ENCODE results near the gene IPO9. TPM values are rescaled to one million over a fixed set of nuclear protein-coding genes. Genes with fewer than 3 reads are reported as not detected.
A peak's percentile ranks its signal among the peaks of the same experiment; 100 is the strongest.

The IPO9 gene
- total RNA-seq = 10 to 100 TPM; 12.4 to 21.2 (median 16.0) TPM
- 10 to 100 TPM; 16.3 to 19.6 TPM for polyA plus RNA-seq

DNA sequence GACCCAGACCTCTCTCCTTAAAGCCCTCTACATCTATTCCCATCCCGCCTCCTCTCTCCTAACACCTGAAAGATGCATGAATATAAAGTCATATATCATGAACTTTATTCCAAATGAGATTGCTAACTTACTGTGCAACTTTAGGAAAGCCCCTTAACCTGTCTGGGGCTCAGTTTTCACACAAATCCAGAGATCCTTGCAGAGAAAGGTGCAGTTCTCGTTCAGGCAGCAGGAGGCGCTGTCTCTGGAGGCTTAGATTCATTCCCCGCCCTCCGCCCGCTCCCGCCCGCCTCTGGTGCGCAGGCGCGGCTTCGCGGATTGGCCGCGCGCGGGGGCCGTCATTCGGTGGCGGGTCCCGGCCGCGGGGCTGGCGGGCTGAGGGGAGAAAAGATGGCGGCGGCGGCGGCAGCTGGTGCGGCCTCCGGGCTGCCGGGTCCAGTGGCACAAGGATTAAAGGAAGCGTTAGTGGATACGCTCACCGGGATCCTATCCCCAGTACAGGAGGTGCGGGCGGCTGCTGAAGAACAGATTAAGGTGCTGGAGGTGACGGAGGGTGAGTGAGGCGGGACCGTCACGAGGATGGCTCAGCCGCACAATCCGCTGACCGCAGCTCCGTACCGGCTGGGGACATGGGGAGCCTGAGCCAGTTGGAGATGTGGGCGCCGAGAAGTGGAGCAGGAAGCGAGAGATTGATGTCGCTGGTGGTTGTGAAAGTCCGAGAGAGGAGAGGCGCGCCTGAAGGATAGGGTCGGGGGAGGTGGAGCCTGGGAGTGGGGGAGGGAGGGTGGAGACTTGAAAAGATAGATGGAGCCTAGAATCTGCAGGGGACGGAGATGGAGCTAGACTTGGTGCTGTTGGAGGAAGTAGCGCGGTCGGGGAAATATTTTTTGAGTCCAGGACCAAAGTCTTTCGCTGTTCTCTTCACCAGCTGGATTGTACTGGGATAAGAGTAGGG is at the start of gene IPO9:
IPO9 (plus strand) TSS at position 338 of the 955 bp plus-strand sequence; CDS start at position 391, 53 bp downstream.
- Histone ChIP-seq H3K4me1 (peaks cover 6 to 15% (median 7%) of the 10 kb centered on the region in 3 donors), H3K27ac (peak within 1 kb of the TSS; percentile 65 to 89 (median 80)), H3K9me3 (no peaks in the 10 kb centered on the region), H3K36me3 (no peaks in the 10 kb centered on the region), H3K4me3 (peak within 1 kb of the TSS; percentile 74 to 96 (median 90)), H3K27me3 (no peaks in the 10 kb centered on the region)
- peak; percentile 87 to 96 (median 94) for TF ChIP-seq CTCF (IDR thresholded peaks at IDR 0.05)
- ATAC-seq (peak; percentile 98 to 100 (median 100)), DNase-seq (peak; percentile 87 to 99 (median 94)), FAIRE-seq (no peak)
- 1% methylated on average over 58 of the region's 58 CpGs for WGBS, 2 donors
- intact Hi-C loops (cut with DNase I) = no loop called here

GRCh38 chr1:201779351-201779880 is 49.5 kb upstream of the IPO9 start:
- no peak for TF ChIP-seq CTCF (IDR thresholded peaks at IDR 0.05)
- H3K36me3 ChIP-seq = peaks cover 0 to 11% (median 0%) of the 10 kb centered on the region in 3 donors
- no peak for FAIRE-seq

DNA sequence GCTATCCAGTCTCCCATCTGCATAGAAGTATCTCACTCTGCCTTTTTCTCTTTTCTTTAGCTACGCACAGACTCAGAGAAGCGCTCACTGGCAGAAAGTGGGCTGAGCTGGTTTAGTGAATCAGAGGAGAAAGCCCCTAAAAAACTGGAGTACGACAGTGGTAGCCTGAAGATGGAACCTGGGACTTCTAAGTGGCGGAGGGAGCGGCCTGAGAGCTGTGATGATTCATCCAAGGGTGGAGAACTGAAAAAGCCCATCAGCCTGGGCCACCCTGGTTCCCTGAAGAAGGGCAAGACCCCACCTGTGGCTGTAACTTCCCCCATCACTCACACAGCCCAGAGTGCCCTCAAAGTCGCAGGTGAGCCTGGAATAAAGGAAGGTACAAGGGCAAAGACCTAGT is 48.0 kb upstream of the IPO9 start:
- Histone ChIP-seq H3K4me1 (no peaks in the 10 kb centered on the region), H3K4me3 (no peak overlapping the region), H3K27me3 (no peaks in the 10 kb centered on the region), H3K9me3 (no peaks in the 10 kb centered on the region), H3K27ac (no peak overlapping the region), H3K36me3 (peaks cover 0 to 11% (median 0%) of the 10 kb centered on the region in 3 donors)
- no peak for TF ChIP-seq CTCF (IDR thresholded peaks at IDR 0.05)
- ATAC-seq = no peak
- DNase-seq = no peak
- intact Hi-C loops (cut with DNase I) = no loop called here
- no peak for FAIRE-seq
- WGBS, 2 donors = 96 to 97% methylated on average over 6 of the region's 6 CpGs

More at GRCh38 chr1:201779351-201779880, 49.5 kb upstream of the IPO9 start:
- intact Hi-C loops (cut with DNase I) = no loop called here
- ATAC-seq (no peak), DNase-seq (no peak)
- WGBS, 2 donors = 80% methylated on average over 6 of the region's 6 CpGs
- no peak overlapping the region for H3K27ac ChIP-seq
- no peaks in the 10 kb centered on the region for H3K4me1 ChIP-seq
- no peaks in the 10 kb centered on the region for H3K9me3 ChIP-seq
- H3K4me3 ChIP-seq = no peak overlapping the region
- H3K27me3 ChIP-seq = no peaks in the 10 kb centered on the region

DNA sequence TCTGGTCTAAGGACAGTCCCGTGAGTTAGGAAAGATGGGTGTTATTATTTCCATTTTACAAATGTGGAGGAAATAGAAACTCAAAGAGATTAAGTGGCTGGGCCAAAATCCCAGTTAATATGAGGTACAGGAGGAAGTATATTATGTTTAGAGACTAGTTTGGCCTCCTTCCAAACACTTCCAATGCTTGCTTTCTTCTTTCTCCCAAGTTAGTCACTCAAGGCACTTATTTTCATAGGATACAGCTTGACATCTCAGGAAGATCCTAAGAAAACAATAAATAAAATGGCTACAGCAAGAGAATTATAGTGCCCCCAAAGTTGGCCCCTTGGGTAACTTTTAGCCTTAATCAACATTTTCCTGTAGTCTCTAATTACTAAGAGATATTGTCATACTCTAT is 47.5 kb upstream of the IPO9 start:
- no peak for FAIRE-seq
- H3K27ac ChIP-seq = no peak overlapping the region

More for the DNA sequence above, 47.5 kb upstream of the IPO9 start:
- Histone ChIP-seq H3K9me3 (no peaks in the 10 kb centered on the region), H3K4me3 (no peak overlapping the region), H3K4me1 (no peaks in the 10 kb centered on the region), H3K36me3 (peaks cover 0 to 11% (median 0%) of the 10 kb centered on the region in 3 donors), H3K27me3 (no peaks in the 10 kb centered on the region)
- no peak for DNase-seq
- 24 to 35% methylated on average over 1 of the region's 1 CpG for WGBS, 2 donors
- ATAC-seq = no peak
- TF ChIP-seq CTCF (IDR thresholded peaks at IDR 0.05) = no peak
- intact Hi-C loops (cut with DNase I) = no loop called here
